ENCODE results near the gene KLHDC10. TPM values are rescaled to one million over a fixed set of nuclear protein-coding genes. Genes with fewer than 3 reads are reported as not detected.

The KLHDC10 gene
- total and polyA plus RNA-seq, 2 donors from 2014 or later, result 15.7 to 38.9 TPM

- Histone ChIP-seq H3K4me3 (ENCODE audit: low read length in 3 of 3) (no peak overlapping the region), H3K9ac (ENCODE audit: low read length in 3 of 3) (no peak overlapping the region), H3K27ac (ENCODE audit: low read depth in 2 of 2, low read length in 2 of 2) (no peak overlapping the region), H3K27me3 (ENCODE audit: control insufficient read depth, insufficient read depth, low read length) (no peaks in the 10 kb centered on the region), H3K4me1 (ENCODE audit: control insufficient read depth in 2 of 3, insufficient read depth in 2 of 3, low read depth in 1 of 3, low read length in 3 of 3) (peaks cover 0 to 5% (median 4%) of the 10 kb centered on the region in 3 donors), H3K9me3 (ENCODE audit: control insufficient read depth in 2 of 3, insufficient read depth in 1 of 3, low read length in 3 of 3) (no peaks in the 10 kb centered on the region), H3K36me3 (ENCODE audit: control insufficient read depth in 2 of 3, insufficient read depth in 3 of 3, low read length in 3 of 3) (peaks cover 10 to 22% (median 11%) of the 10 kb centered on the region in 3 donors)
- intact Hi-C loops (cut with DNase I), result no loop called here
- FAIRE-seq (no peak), DNase-seq (peak in 1 of 5 donors; percentile 33)
- no peak for TF ChIP-seq CTCF (IDR thresholded peaks at IDR 0.05; ENCODE audit: borderline replicate concordance, extremely low read depth, insufficient read depth)
Observed at GRCh38 chr7:130129011-130129411, 58.7 kb downstream of the KLHDC10 start.

- H3K27ac ChIP-seq (ENCODE audit: low read depth in 2 of 2, low read length in 2 of 2), result no peak overlapping the region
- no peaks in the 10 kb centered on the region for H3K9me3 ChIP-seq (ENCODE audit: control insufficient read depth in 2 of 3, insufficient read depth in 1 of 3, low read length in 3 of 3)
- H3K36me3 ChIP-seq (ENCODE audit: control insufficient read depth in 2 of 3, insufficient read depth in 3 of 3, low read length in 3 of 3), result peaks cover 10 to 24% (median 11%) of the 10 kb centered on the region in 3 donors
- TF ChIP-seq CTCF (IDR thresholded peaks at IDR 0.05; ENCODE audit: borderline replicate concordance, extremely low read depth, insufficient read depth), result no peak
- no peak for DNase-seq
- no peak overlapping the region for H3K4me3 ChIP-seq (ENCODE audit: low read length in 3 of 3)
- FAIRE-seq, result no peak
- no peak overlapping the region for H3K9ac ChIP-seq (ENCODE audit: low read length in 3 of 3)
- intact Hi-C loops (cut with DNase I), result no loop called here
- no peaks in the 10 kb centered on the region for H3K27me3 ChIP-seq (ENCODE audit: control insufficient read depth, insufficient read depth, low read length)
- H3K4me1 ChIP-seq (ENCODE audit: control insufficient read depth in 2 of 3, insufficient read depth in 2 of 3, low read depth in 1 of 3, low read length in 3 of 3), result peaks cover 0 to 5% (median 4%) of the 10 kb centered on the region in 3 donors
Observed at GRCh38 chr7:130131191-130131834, 61.0 kb downstream of the KLHDC10 start.

GRCh38 chr7:130131964-130132875 lies 61.9 kb downstream of the KLHDC10 start:
- H3K9me3 ChIP-seq (ENCODE audit: control insufficient read depth in 2 of 3, insufficient read depth in 1 of 3, low read length in 3 of 3), result no peaks in the 10 kb centered on the region
- no peak for TF ChIP-seq CTCF (IDR thresholded peaks at IDR 0.05; ENCODE audit: borderline replicate concordance, extremely low read depth, insufficient read depth)
- H3K4me1 ChIP-seq (ENCODE audit: control insufficient read depth in 2 of 3, insufficient read depth in 2 of 3, low read depth in 1 of 3, low read length in 3 of 3), result peaks cover 0 to 5% (median 1%) of the 10 kb centered on the region in 3 donors
- no peak overlapping the region for H3K9ac ChIP-seq (ENCODE audit: low read length in 3 of 3)
- H3K36me3 ChIP-seq (ENCODE audit: control insufficient read depth in 2 of 3, insufficient read depth in 3 of 3, low read length in 3 of 3), result peaks cover 10 to 24% (median 10%) of the 10 kb centered on the region in 3 donors
- H3K27me3 ChIP-seq (ENCODE audit: control insufficient read depth, insufficient read depth, low read length), result no peaks in the 10 kb centered on the region
- FAIRE-seq (no peak), DNase-seq (peak in 1 of 5 donors; percentile 22)
- no peak overlapping the region for H3K4me3 ChIP-seq (ENCODE audit: low read length in 3 of 3)
- intact Hi-C loops (cut with DNase I), result no loop called here
- no peak overlapping the region for H3K27ac ChIP-seq (ENCODE audit: low read depth in 2 of 2, low read length in 2 of 2)

Data from kidney (tissue), 14 donors.